HepG2 (cell line): Measurements from ENCODE around the gene PKP4. TPM values are rescaled to one million over a fixed set of nuclear protein-coding genes. Genes with fewer than 3 reads are reported as not detected.

Experiments used
- AGO1 ChIP-seq: fragments of 200-400 bp; formaldehyde crosslinking; IDR thresholded peaks from 2 replicates; pipeline ENCODE4 v1.6.1; 2017; ENCODE audit warnings: mild to moderate bottlenecking, low read depth, low read length, moderate library complexity; ENCODE audit not compliant: poor library complexity, severe bottlenecking
- ATM ChIP-seq: fragments of 450-650 bp; IDR thresholded peaks from 2 replicates; pipeline ENCODE4 v1.7.1; 2017; ENCODE audit warnings: mild to moderate bottlenecking, borderline replicate concordance
- CENPT ChIP-seq: sonication (generic); formaldehyde crosslinking; IDR thresholded peaks from 2 replicates; pipeline ENCODE4 v1.8.0; 2022; ENCODE audit warnings: low read depth, mild to moderate bottlenecking, moderate library complexity, missing genetic modification reagents
- CHD2 ChIP-seq: IDR thresholded peaks from 2 replicates; pipeline ENCODE4 v1.6.1; 2011; ENCODE audit warnings: low read depth, low read length, improper control_type of control experiment
- HES4 ChIP-seq: sonication (generic); formaldehyde crosslinking; IDR thresholded peaks from 2 replicates; pipeline ENCODE4 v1.9.0; 2021; ENCODE audit warnings: mild to moderate bottlenecking, missing genetic modification reagents, borderline replicate concordance
- KDM3A ChIP-seq: IDR thresholded peaks from 2 replicates; pipeline ENCODE4 v1.6.1; 2018; ENCODE audit warnings: low read depth, missing compliant biosample characterization
- MTF1 ChIP-seq: sonication (generic); formaldehyde crosslinking; IDR thresholded peaks from 2 replicates; pipeline ENCODE4 v1.5.0; 2020; ENCODE audit warnings: missing genetic modification reagents
- ZBTB37 ChIP-seq: sonication (generic); formaldehyde crosslinking; IDR thresholded peaks from 2 replicates; pipeline ENCODE4 v1.4.0; 2020; ENCODE audit warnings: mild to moderate bottlenecking, missing genetic modification reagents
- ZFP82 ChIP-seq: sonication (generic); formaldehyde crosslinking; IDR thresholded peaks from 2 replicates; pipeline ENCODE4 v1.5.1; 2020; ENCODE audit warnings: mild to moderate bottlenecking, missing genetic modification reagents, borderline replicate concordance
- ZNF589 ChIP-seq: sonication (generic); formaldehyde crosslinking; conservative IDR thresholded peaks from 2 replicates; pipeline ENCODE4 v1.8.0; 2022; ENCODE audit warnings: mild to moderate bottlenecking, moderate library complexity, missing genetic modification reagents
- ZNF816 ChIP-seq: sonication (generic); formaldehyde crosslinking; IDR thresholded peaks from 2 replicates; pipeline ENCODE4 v1.8.0; 2022; ENCODE audit warnings: missing genetic modification reagents, mild to moderate bottlenecking, borderline replicate concordance
- polyA plus RNA-seq, 8 experiments: library from polyadenylated mRNA; depleted of rRNA in 3 of 8; stranded (reverse) in 7 of 8; unstranded in 1 of 8; fragments of >200 nt; fragmentation: Illumina TruSeq in 4 of 8; extraction: Trizol in 4 of 8; gene quantifications; 2 replicates each; pipeline versions ENCODE4 v1.2.1 to v1.2.3, GENCODE V29; 2011 to 2016; ENCODE audit warnings: low read depth in 4 of 8, missing spikeins in 1 of 8, mixed read lengths in 1 of 8; ENCODE audit not compliant: insufficient read depth in 1 of 8
- total RNA-seq, 5 experiments: library from RNA; depleted of rRNA; stranded (reverse); fragments of >200 nt; fragmentation: Illumina TruSeq; extraction: Trizol; gene quantifications; 2 replicates each; pipeline ENCODE4 v1.2.3, GENCODE V29; 2016; ENCODE audit warnings: low read depth in 1 of 5
- TF ChIP-seq, protein P1 (sequence below): sonication (generic); formaldehyde crosslinking; conservative IDR thresholded peaks from 2 replicates; pipeline ENCODE4 v1.4.0; 2020; ENCODE audit warnings: mild to moderate bottlenecking, missing genetic modification reagents, moderate library complexity
- TF ChIP-seq, protein P2 (sequence below): sonication (generic); formaldehyde crosslinking; IDR thresholded peaks from 2 replicates; pipeline ENCODE4 v1.9.0; 2021; ENCODE audit warnings: mild to moderate bottlenecking, missing genetic modification reagents

Gene PKP4
- total and polyA plus RNA-seq, 2 of the 13 experiments (the other 11 are each of a cell fraction or from before 2014, with no cell fraction given) = 80.9 to 90.5 TPM

- TF ChIP-seq AGO1 (no peak), KDM3A (no peak), ZNF816 (CRISPR knock-in tag) (0 out of 2 replicates have a peak, but pooled peaks have one; percentile 34), MTF1 (CRISPR knock-in tag) (no peak), ATM (no peak), ZFP82 (CRISPR knock-in tag) (no peak), CENPT (CRISPR knock-in tag) (no peak), CHD2 (peak; percentile 59; the same call in 1 of the 2 replicates), ZNF589 (CRISPR knock-in tag) (no peak), ZBTB37 (CRISPR knock-in tag) (peak; percentile 39; the same call in 1 of the 2 replicates), HES4 (CRISPR knock-in tag) (no peak; the same call in 1 of the 2 replicates)
- TF ChIP-seq, protein P1, sequence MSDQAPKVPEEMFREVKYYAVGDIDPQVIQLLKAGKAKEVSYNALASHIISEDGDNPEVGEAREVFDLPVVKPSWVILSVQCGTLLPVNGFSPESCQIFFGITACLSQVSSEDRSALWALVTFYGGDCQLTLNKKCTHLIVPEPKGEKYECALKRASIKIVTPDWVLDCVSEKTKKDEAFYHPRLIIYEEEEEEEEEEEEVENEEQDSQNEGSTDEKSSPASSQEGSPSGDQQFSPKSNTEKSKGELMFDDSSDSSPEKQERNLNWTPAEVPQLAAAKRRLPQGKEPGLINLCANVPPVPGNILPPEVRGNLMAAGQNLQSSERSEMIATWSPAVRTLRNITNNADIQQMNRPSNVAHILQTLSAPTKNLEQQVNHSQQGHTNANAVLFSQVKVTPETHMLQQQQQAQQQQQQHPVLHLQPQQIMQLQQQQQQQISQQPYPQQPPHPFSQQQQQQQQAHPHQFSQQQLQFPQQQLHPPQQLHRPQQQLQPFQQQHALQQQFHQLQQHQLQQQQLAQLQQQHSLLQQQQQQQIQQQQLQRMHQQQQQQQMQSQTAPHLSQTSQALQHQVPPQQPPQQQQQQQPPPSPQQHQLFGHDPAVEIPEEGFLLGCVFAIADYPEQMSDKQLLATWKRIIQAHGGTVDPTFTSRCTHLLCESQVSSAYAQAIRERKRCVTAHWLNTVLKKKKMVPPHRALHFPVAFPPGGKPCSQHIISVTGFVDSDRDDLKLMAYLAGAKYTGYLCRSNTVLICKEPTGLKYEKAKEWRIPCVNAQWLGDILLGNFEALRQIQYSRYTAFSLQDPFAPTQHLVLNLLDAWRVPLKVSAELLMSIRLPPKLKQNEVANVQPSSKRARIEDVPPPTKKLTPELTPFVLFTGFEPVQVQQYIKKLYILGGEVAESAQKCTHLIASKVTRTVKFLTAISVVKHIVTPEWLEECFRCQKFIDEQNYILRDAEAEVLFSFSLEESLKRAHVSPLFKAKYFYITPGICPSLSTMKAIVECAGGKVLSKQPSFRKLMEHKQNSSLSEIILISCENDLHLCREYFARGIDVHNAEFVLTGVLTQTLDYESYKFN (CRISPR knock-in tag) = no peak
- TF ChIP-seq, protein P2, sequence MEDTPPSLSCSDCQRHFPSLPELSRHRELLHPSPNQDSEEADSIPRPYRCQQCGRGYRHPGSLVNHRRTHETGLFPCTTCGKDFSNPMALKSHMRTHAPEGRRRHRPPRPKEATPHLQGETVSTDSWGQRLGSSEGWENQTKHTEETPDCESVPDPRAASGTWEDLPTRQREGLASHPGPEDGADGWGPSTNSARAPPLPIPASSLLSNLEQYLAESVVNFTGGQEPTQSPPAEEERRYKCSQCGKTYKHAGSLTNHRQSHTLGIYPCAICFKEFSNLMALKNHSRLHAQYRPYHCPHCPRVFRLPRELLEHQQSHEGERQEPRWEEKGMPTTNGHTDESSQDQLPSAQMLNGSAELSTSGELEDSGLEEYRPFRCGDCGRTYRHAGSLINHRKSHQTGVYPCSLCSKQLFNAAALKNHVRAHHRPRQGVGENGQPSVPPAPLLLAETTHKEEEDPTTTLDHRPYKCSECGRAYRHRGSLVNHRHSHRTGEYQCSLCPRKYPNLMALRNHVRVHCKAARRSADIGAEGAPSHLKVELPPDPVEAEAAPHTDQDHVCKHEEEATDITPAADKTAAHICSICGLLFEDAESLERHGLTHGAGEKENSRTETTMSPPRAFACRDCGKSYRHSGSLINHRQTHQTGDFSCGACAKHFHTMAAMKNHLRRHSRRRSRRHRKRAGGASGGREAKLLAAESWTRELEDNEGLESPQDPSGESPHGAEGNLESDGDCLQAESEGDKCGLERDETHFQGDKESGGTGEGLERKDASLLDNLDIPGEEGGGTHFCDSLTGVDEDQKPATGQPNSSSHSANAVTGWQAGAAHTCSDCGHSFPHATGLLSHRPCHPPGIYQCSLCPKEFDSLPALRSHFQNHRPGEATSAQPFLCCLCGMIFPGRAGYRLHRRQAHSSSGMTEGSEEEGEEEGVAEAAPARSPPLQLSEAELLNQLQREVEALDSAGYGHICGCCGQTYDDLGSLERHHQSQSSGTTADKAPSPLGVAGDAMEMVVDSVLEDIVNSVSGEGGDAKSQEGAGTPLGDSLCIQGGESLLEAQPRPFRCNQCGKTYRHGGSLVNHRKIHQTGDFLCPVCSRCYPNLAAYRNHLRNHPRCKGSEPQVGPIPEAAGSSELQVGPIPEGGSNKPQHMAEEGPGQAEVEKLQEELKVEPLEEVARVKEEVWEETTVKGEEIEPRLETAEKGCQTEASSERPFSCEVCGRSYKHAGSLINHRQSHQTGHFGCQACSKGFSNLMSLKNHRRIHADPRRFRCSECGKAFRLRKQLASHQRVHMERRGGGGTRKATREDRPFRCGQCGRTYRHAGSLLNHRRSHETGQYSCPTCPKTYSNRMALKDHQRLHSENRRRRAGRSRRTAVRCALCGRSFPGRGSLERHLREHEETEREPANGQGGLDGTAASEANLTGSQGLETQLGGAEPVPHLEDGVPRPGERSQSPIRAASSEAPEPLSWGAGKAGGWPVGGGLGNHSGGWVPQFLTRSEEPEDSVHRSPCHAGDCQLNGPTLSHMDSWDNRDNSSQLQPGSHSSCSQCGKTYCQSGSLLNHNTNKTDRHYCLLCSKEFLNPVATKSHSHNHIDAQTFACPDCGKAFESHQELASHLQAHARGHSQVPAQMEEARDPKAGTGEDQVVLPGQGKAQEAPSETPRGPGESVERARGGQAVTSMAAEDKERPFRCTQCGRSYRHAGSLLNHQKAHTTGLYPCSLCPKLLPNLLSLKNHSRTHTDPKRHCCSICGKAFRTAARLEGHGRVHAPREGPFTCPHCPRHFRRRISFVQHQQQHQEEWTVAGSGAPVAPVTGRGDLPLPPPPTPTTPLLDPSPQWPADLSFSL (CRISPR knock-in tag) = no peak
Measured at GRCh38 chr2:158456309-158457066, at the start of gene PKP4, which contains the start of gene CCDC148 (continued).
